Measurements from ENCODE around the gene LAMA1.

The LAMA1 gene

GRCh38 chr18:7141287-7141686 lies 23.7 kb upstream of the LAMA1 start:
- Histone ChIP-seq H2BK12ac (ENCODE audit: low read length) (no peak overlapping the region), H3K9me3 (replicated peaks in 1 of 2; ENCODE audit: control insufficient read depth in 2 of 2, insufficient read depth in 1 of 2, low read depth in 1 of 2, low read length in 2 of 2) (no peaks in the 10 kb centered on the region), H3K4me2 (ENCODE audit: insufficient read depth, low read length, poor library complexity, severe bottlenecking) (no peak overlapping the region), H3K4me1 (ENCODE audit: control insufficient read depth in 2 of 2, insufficient read depth in 1 of 2, low read depth in 1 of 2, low read length in 2 of 2) (no peaks in the 10 kb centered on the region), H3K4me3 (ENCODE audit: low read length in 2 of 2) (no peak overlapping the region), H3K36me3 (replicated peaks in 1 of 2; ENCODE audit: control insufficient read depth in 2 of 2, insufficient read depth in 2 of 2, low read length in 2 of 2) (no peaks in the 10 kb centered on the region), H2AFZ (ENCODE audit: low read length) (no peak overlapping the region), H2BK5ac (ENCODE audit: low read length) (no peak overlapping the region), H4K8ac (ENCODE audit: low read depth, low read length) (no peak overlapping the region), H3K14ac (ENCODE audit: low read length) (no peak overlapping the region), H3K27ac (replicated peaks; ENCODE audit: low read length) (no peak overlapping the region), H3K4ac (ENCODE audit: low read length) (no peak overlapping the region), H2BK15ac (ENCODE audit: low read length) (no peak overlapping the region), H3K79me1 (ENCODE audit: low read depth, low read length) (no peaks in the 10 kb centered on the region), H3K9ac (ENCODE audit: low read depth, low read length, poor library complexity) (no peak overlapping the region), H3K23ac (ENCODE audit: low read depth, low read length, poor library complexity) (no peak overlapping the region), H3K27me3 (ENCODE audit: control insufficient read depth in 3 of 3, insufficient read depth in 3 of 3, low read depth in 1 of 3, low read length in 3 of 3) (no peaks in the 10 kb centered on the region), H3K18ac (ENCODE audit: low read length) (no peak overlapping the region), H2BK120ac (ENCODE audit: low read depth, low read length) (no peak overlapping the region), H2AK5ac (ENCODE audit: low read depth, low read length) (no peak overlapping the region), H4K91ac (ENCODE audit: low read depth, low read length, poor library complexity) (no peak overlapping the region)
- DNase-seq (ENCODE audit: low spot score) = no peak

- no peaks in the 10 kb centered on the region for H3K9me3 ChIP-seq (replicated peaks in 1 of 2; ENCODE audit: control insufficient read depth in 2 of 2, insufficient read depth in 1 of 2, low read depth in 1 of 2, low read length in 2 of 2)
- no CpG with 5 or more reads among the region's 4 CpGs for WGBS, 2 donors (ENCODE audit: extremely low coverage in 2 of 2, insufficient read length in 2 of 2, insufficient replicate concordance in 1 of 2)
- no peak overlapping the region for H3K23ac ChIP-seq (ENCODE audit: low read depth, low read length, poor library complexity)
- no peaks in the 10 kb centered on the region for H3K4me1 ChIP-seq (ENCODE audit: control insufficient read depth in 2 of 2, insufficient read depth in 1 of 2, low read depth in 1 of 2, low read length in 2 of 2)
- no peak overlapping the region for H3K27ac ChIP-seq (replicated peaks; ENCODE audit: low read length)
- H2BK5ac ChIP-seq (ENCODE audit: low read length) = no peak overlapping the region
- no peaks in the 10 kb centered on the region for H3K79me1 ChIP-seq (ENCODE audit: low read depth, low read length)
- no peak for DNase-seq (ENCODE audit: low spot score)
- no peak overlapping the region for H3K4me2 ChIP-seq (ENCODE audit: insufficient read depth, low read length, poor library complexity, severe bottlenecking)
- no peak overlapping the region for H4K8ac ChIP-seq (ENCODE audit: low read depth, low read length)
- H3K4me3 ChIP-seq (ENCODE audit: low read length in 2 of 2) = no peak overlapping the region
- no peak overlapping the region for H2BK120ac ChIP-seq (ENCODE audit: low read depth, low read length)
- no peak overlapping the region for H3K4ac ChIP-seq (ENCODE audit: low read length)
- H2BK15ac ChIP-seq (ENCODE audit: low read length) = no peak overlapping the region
- H3K36me3 ChIP-seq (replicated peaks in 1 of 2; ENCODE audit: control insufficient read depth in 2 of 2, insufficient read depth in 2 of 2, low read length in 2 of 2) = no peaks in the 10 kb centered on the region
- no peak overlapping the region for H3K14ac ChIP-seq (ENCODE audit: low read length)
- H3K9ac ChIP-seq (ENCODE audit: low read depth, low read length, poor library complexity) = no peak overlapping the region
- no peaks in the 10 kb centered on the region for H3K27me3 ChIP-seq (ENCODE audit: control insufficient read depth in 3 of 3, insufficient read depth in 3 of 3, low read depth in 1 of 3, low read length in 3 of 3)
- H2AFZ ChIP-seq (ENCODE audit: low read length) = no peak overlapping the region
- H4K91ac ChIP-seq (ENCODE audit: low read depth, low read length, poor library complexity) = no peak overlapping the region
- no peak overlapping the region for H2AK5ac ChIP-seq (ENCODE audit: low read depth, low read length)
- H2BK12ac ChIP-seq (ENCODE audit: low read length) = no peak overlapping the region
- no peak overlapping the region for H3K18ac ChIP-seq (ENCODE audit: low read length)
Measured at GRCh38 chr18:7139409-7139808, 21.8 kb upstream of the LAMA1 start.

- Histone ChIP-seq H2BK5ac (ENCODE audit: low read length) (no peak overlapping the region), H3K4ac (ENCODE audit: low read length) (no peak overlapping the region), H3K4me2 (ENCODE audit: insufficient read depth, low read length, poor library complexity, severe bottlenecking) (no peak overlapping the region), H3K9ac (ENCODE audit: low read depth, low read length, poor library complexity) (no peak overlapping the region), H3K14ac (ENCODE audit: low read length) (no peak overlapping the region), H2BK120ac (ENCODE audit: low read depth, low read length) (no peak overlapping the region), H4K91ac (ENCODE audit: low read depth, low read length, poor library complexity) (no peak overlapping the region), H3K9me3 (replicated peaks in 1 of 2; ENCODE audit: control insufficient read depth in 2 of 2, insufficient read depth in 1 of 2, low read depth in 1 of 2, low read length in 2 of 2) (no peaks in the 10 kb centered on the region), H3K27me3 (ENCODE audit: control insufficient read depth in 3 of 3, insufficient read depth in 3 of 3, low read depth in 1 of 3, low read length in 3 of 3) (peaks cover 0 to 13% (median 0%) of the 10 kb centered on the region in 3 experiments), H3K36me3 (replicated peaks in 1 of 2; ENCODE audit: control insufficient read depth in 2 of 2, insufficient read depth in 2 of 2, low read length in 2 of 2) (no peaks in the 10 kb centered on the region), H3K4me1 (ENCODE audit: control insufficient read depth in 2 of 2, insufficient read depth in 1 of 2, low read depth in 1 of 2, low read length in 2 of 2) (peaks cover 0 to 4% of the 10 kb centered on the region in 2 donors), H2AFZ (ENCODE audit: low read length) (no peak overlapping the region), H2AK5ac (ENCODE audit: low read depth, low read length) (no peak overlapping the region), H4K8ac (ENCODE audit: low read depth, low read length) (no peak overlapping the region), H3K79me1 (ENCODE audit: low read depth, low read length) (no peaks in the 10 kb centered on the region), H3K18ac (ENCODE audit: low read length) (no peak overlapping the region), H2BK15ac (ENCODE audit: low read length) (no peak overlapping the region), H3K4me3 (ENCODE audit: low read length in 2 of 2) (no peak overlapping the region), H3K23ac (ENCODE audit: low read depth, low read length, poor library complexity) (no peak overlapping the region), H2BK12ac (ENCODE audit: low read length) (no peak overlapping the region), H3K27ac (replicated peaks; ENCODE audit: low read length) (no peak overlapping the region)
- DNase-seq (ENCODE audit: low spot score) = no peak
Measured at GRCh38 chr18:7133181-7133580, 15.6 kb upstream of the LAMA1 start.

- no peaks in the 10 kb centered on the region for H3K9me3 ChIP-seq (replicated peaks in 1 of 2; ENCODE audit: control insufficient read depth in 2 of 2, insufficient read depth in 1 of 2, low read depth in 1 of 2, low read length in 2 of 2)
- no peak overlapping the region for H4K91ac ChIP-seq (ENCODE audit: low read depth, low read length, poor library complexity)
- H3K4ac ChIP-seq (ENCODE audit: low read length) = no peak overlapping the region
- H3K9ac ChIP-seq (ENCODE audit: low read depth, low read length, poor library complexity) = no peak overlapping the region
- H2BK5ac ChIP-seq (ENCODE audit: low read length) = no peak overlapping the region
- no CpG with 5 or more reads among the region's 9 CpGs for WGBS, 2 donors (ENCODE audit: extremely low coverage in 2 of 2, insufficient read length in 2 of 2, insufficient replicate concordance in 1 of 2)
- no peak overlapping the region for H3K18ac ChIP-seq (ENCODE audit: low read length)
- no peak overlapping the region for H3K27ac ChIP-seq (replicated peaks; ENCODE audit: low read length)
- no peak overlapping the region for H3K4me3 ChIP-seq (ENCODE audit: low read length in 2 of 2)
- no peak overlapping the region for H2AK5ac ChIP-seq (ENCODE audit: low read depth, low read length)
- H3K4me1 ChIP-seq (ENCODE audit: control insufficient read depth in 2 of 2, insufficient read depth in 1 of 2, low read depth in 1 of 2, low read length in 2 of 2) = peaks cover 0 to 6% of the 10 kb centered on the region in 2 donors
- no peak for DNase-seq (ENCODE audit: low spot score)
- H4K8ac ChIP-seq (ENCODE audit: low read depth, low read length) = no peak overlapping the region
- peaks cover 0 to 13% (median 0%) of the 10 kb centered on the region in 3 experiments for H3K27me3 ChIP-seq (ENCODE audit: control insufficient read depth in 3 of 3, insufficient read depth in 3 of 3, low read depth in 1 of 3, low read length in 3 of 3)
- H2BK12ac ChIP-seq (ENCODE audit: low read length) = no peak overlapping the region
- no peaks in the 10 kb centered on the region for H3K79me1 ChIP-seq (ENCODE audit: low read depth, low read length)
- no peak overlapping the region for H2BK120ac ChIP-seq (ENCODE audit: low read depth, low read length)
- no peak overlapping the region for H3K14ac ChIP-seq (ENCODE audit: low read length)
- no peaks in the 10 kb centered on the region for H3K36me3 ChIP-seq (replicated peaks in 1 of 2; ENCODE audit: control insufficient read depth in 2 of 2, insufficient read depth in 2 of 2, low read length in 2 of 2)
- H3K4me2 ChIP-seq (ENCODE audit: insufficient read depth, low read length, poor library complexity, severe bottlenecking) = no peak overlapping the region
- no peak overlapping the region for H3K23ac ChIP-seq (ENCODE audit: low read depth, low read length, poor library complexity)
- no peak overlapping the region for H2BK15ac ChIP-seq (ENCODE audit: low read length)
- H2AFZ ChIP-seq (ENCODE audit: low read length) = no peak overlapping the region
Measured at GRCh38 chr18:7132356-7133150, 15.0 kb upstream of the LAMA1 start.
